Stimulated activated CD8-positive, alpha-beta memory T cell treated with anti-CD3 and anti-CD28 coated beads, Interleukin-15, amount 100 ng/mL, for 24 hours (primary cell): ENCODE data around the gene SURF6.
"Not testable (repeated sequence)": the region's sequence is repeated elsewhere in the genome, so short reads cannot be mapped to it uniquely, and the experiment has no call there.

Experiments used
- DNase-seq: peaks from one replicate; pipeline ENCODE4 v3.0.0-alpha.2; 2020; ENCODE audit warnings: low read depth

Gene SURF6

GRCh38 chr9:133347985-133348717 lies 12.2 kb upstream of the SURF6 start, which contains the start of the genes MED22 and RPL7A:
TSS of gene MED22 (minus strand) at chr9:133348131. CDS start at chr9:133346662, 1,469 bp downstream.
TSS of gene RPL7A (plus strand) at chr9:133348218. CDS start at chr9:133348244, 26 bp downstream.
- peak; percentile 74 for DNase-seq

GRCh38 chr9:133347515-133347984 lies 11.6 kb upstream of the SURF6 start:
- no peak for DNase-seq

- DNase-seq, result no peak
Observed at GRCh38 chr9:133346021-133346785, 10.2 kb upstream of the SURF6 start.

GRCh38 chr9:133345596-133345995 lies 9.6 kb upstream of the SURF6 start:
- no peak for DNase-seq

- no peak for DNase-seq
Observed at GRCh38 chr9:133344979-133345378, 9.0 kb upstream of the SURF6 start.

- DNase-seq, result no peak
Observed at GRCh38 chr9:133344071-133344470, 8.1 kb upstream of the SURF6 start.

GRCh38 chr9:133342570-133342969 lies 6.6 kb upstream of the SURF6 start:
- DNase-seq, result no peak

- no peak for DNase-seq
Observed at GRCh38 chr9:133342069-133342406, 6.0 kb upstream of the SURF6 start.

GRCh38 chr9:133341369-133342068 lies 5.5 kb upstream of the SURF6 start:
- no peak for DNase-seq

- no peak for DNase-seq
Observed at GRCh38 chr9:133340916-133341315, 4.9 kb upstream of the SURF6 start.

GRCh38 chr9:133340256-133340655 lies 4.3 kb upstream of the SURF6 start:
- DNase-seq, result no peak

- DNase-seq, result no peak
Observed at GRCh38 chr9:133339641-133340040, 3.7 kb upstream of the SURF6 start.

- not testable (repeated sequence) for DNase-seq
Observed at GRCh38 chr9:133334888-133335287, 1.1 kb downstream of the SURF6 start.

GRCh38 chr9:133334161-133334560 lies 1.8 kb downstream of the SURF6 start:
- no peak for DNase-seq

GRCh38 chr9:133333566-133333965 lies 2.4 kb downstream of the SURF6 start:
- DNase-seq, result no peak

GRCh38 chr9:133333011-133333410 lies 3.0 kb downstream of the SURF6 start:
- DNase-seq, result no peak

- no peak for DNase-seq
Observed at GRCh38 chr9:133332381-133332730, 3.6 kb downstream of the SURF6 start.

GRCh38 chr9:133331641-133332380 lies 4.2 kb downstream of the SURF6 start:
- no peak for DNase-seq

GRCh38 chr9:133331221-133331620 lies 4.8 kb downstream of the SURF6 start:
- DNase-seq, result no peak

- DNase-seq, result not testable (repeated sequence)
Observed at GRCh38 chr9:133329306-133330156, 6.5 kb downstream of the SURF6 start.
